ENCODE measurements around the gene VPS4A.

Gene VPS4A

DNA sequence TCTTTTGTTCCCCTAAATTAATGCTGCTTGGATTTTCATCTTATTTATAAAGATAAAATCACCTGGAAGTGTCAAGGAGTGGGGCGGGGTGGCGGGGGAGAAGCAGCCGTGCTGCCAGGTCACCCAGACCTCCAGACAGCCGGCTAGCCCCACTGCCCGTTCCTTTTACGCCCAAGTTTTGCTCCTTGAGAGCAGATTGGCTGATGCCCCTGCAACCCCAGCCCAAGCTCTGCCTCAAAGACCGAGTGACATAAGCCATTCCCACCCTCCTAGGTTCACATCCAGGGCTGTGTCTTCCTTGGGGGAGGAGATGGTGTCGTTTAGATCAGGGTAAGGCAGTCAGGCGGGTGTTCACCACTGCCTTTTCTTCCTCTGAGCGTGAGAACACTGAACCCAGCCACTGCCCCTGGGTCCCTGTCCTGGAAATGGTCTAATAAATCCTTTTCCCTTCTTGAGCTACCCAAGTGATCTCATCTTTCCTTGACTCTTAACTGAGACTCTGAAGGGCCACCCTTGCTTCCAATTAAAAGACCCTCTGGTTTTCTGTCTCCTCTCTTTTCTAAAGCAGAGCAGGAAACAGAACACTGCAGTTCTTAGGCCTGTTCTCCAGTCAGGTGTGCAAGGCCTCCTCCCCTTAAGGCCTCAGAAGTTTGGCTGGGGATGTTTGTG lies 13.6 kb downstream of the VPS4A start:
- Mint-ChIP-seq H3K36me3 (ENCODE audit: insufficient read depth) (peaks cover 60% of the 10 kb centered on the region), H3K4me1 (ENCODE audit: low read depth in 2 of 2) (peaks cover 23 to 35% of the 10 kb centered on the region in 2 donors), H3K27ac (no peak overlapping the region), H3K9me3 (no peaks in the 10 kb centered on the region), H3K4me3 (no peak overlapping the region), H3K27me3 (no peaks in the 10 kb centered on the region)
- ATAC-seq (replicated peaks), result no peak
- no peak for DNase-seq

DNA sequence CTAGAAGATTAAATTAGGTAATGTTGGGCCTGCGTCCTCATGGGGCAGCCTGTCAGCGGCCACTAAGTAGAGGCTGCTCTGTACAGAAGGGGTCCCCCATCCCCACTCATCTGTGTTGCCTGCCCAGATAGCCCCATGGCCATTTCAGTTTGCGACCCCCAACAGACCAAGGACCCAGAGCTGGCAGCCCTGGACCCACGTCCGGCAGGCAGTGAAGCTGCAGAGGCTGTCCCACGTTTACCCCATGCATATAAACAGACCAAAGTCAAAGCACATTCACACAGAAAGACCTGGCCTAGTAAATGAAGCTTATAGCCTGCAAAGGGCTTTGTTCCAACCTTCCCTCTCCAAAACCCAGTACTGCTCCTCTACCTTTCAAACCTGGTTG lies 14.6 kb downstream of the VPS4A start:
- ATAC-seq (replicated peaks) (no peak), DNase-seq (no peak)
- H3K27ac Mint-ChIP-seq, result peak overlapping the region in 1 of 2 donors; percentile 53
- H3K36me3 Mint-ChIP-seq (ENCODE audit: insufficient read depth), result peaks cover 49% of the 10 kb centered on the region
- H3K9me3 Mint-ChIP-seq, result no peaks in the 10 kb centered on the region
- H3K27me3 Mint-ChIP-seq, result no peaks in the 10 kb centered on the region
- H3K4me3 Mint-ChIP-seq, result peak overlapping the region in 1 of 2 donors; percentile 18
- peaks cover 23 to 35% of the 10 kb centered on the region in 2 donors for H3K4me1 Mint-ChIP-seq (ENCODE audit: low read depth in 2 of 2)

DNA sequence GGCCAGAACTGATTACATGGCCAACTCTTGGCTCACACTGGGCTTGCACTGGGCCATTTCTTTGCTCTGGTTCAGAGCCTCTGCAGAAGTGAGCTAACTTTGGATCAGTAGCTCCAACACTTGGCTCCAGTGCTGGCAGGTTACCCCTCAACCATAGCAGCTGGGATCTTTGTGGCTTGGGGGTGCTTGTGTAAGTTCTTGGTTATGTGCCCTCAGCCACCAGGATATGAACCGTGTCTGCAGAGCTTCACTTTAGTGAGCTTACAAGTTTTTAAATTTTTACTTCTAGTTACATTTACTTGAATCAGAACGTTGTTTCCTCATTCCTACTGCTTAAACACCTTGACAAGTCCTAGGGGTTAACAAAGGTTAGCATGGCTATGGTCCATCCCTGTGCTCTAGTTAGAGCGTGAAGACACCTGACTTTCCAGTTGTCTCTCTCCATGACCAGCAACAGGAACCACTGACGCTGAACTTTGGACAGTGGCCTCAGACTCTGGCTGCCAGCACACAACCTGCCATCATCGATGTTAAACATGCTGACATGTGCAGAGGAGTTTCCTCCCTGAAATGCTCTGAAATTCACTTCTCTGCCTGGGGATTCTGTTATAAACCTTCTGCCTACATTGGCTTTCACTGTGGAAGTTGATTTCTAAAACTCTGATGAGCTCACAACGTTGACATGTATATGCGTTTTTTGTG lies 15.2 kb downstream of the VPS4A start:
- peak overlapping the region in 1 of 2 donors; percentile 53 for H3K27ac Mint-ChIP-seq
- peaks cover 44% of the 10 kb centered on the region for H3K36me3 Mint-ChIP-seq (ENCODE audit: insufficient read depth)
- no peaks in the 10 kb centered on the region for H3K9me3 Mint-ChIP-seq
- ATAC-seq (replicated peaks) (no peak), DNase-seq (no peak)
- peak overlapping the region in 1 of 2 donors; percentile 18 for H3K4me3 Mint-ChIP-seq
- H3K4me1 Mint-ChIP-seq (ENCODE audit: low read depth in 2 of 2), result peaks cover 24 to 35% of the 10 kb centered on the region in 2 donors
- H3K27me3 Mint-ChIP-seq, result no peaks in the 10 kb centered on the region

DNA sequence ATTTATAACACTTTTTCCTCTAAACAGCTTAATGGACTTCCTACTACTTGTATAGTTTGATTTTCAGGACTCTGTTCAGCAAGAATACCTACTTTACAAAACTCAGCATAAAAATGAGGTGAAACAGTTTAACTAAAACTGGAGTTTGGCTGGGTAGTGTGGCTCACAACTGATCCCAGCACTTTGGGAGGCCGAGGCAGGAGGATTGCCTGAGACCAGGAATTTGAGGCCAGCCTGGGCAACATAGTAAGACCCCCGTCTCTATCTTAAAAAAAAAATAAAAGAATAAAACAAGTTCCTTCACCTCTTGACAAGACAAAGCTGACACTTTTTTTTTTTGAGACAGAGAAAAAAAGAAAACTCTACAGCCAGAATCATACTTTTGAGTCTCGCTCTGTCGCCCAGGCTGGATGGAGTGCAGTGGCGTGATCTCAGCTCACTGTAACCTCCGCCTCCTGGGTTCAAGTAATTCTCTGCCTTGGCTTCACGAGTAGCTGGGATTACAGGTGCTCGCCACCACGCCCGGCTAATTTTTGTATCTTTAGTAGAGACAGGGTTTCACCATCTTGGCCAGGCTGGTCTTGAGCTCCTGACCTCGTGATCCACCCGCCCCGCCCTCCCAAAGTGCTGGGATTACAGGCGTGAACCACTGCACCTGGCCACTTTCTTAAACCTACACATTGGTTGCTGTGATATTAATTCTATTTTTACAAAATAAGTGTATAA lies 16.6 kb downstream of the VPS4A start:
- H3K4me3 Mint-ChIP-seq, result peak overlapping the region in 1 of 2 donors; percentile 77
- H3K9me3 Mint-ChIP-seq, result no peaks in the 10 kb centered on the region
- H3K4me1 Mint-ChIP-seq (ENCODE audit: low read depth in 2 of 2), result peaks cover 21 to 33% of the 10 kb centered on the region in 2 donors
- ATAC-seq (replicated peaks) (no peak), DNase-seq (no peak)
- H3K36me3 Mint-ChIP-seq (ENCODE audit: insufficient read depth), result peaks cover 50% of the 10 kb centered on the region
- peak overlapping the region in 1 of 2 donors; percentile 57 for H3K27ac Mint-ChIP-seq
- H3K27me3 Mint-ChIP-seq, result no peaks in the 10 kb centered on the region

DNA sequence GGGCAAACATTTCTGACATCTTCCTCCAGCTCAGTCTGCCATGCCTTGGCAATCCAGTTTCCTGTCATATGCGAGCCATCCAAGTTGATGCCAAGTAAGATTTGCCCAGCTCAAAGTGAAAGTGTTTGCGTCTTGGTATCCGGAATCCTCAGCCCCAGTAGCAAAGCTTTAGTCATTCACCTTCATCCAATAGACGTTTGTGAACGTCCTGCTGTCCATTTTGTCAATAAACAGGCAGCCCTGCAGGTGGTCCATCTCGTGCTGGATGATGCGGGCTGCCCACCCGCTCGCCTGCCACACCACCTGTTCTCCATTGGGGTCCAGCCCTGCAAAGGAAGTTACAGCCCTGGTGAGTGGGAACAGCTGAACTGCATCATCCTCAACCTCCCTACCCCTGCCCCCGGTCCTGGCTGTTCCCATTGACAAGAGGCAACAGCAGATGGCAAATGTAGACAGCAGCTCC lies 17.7 kb downstream of the VPS4A start:
- Mint-ChIP-seq H3K27me3 (no peaks in the 10 kb centered on the region), H3K9me3 (no peaks in the 10 kb centered on the region), H3K4me3 (peak overlapping the region; percentile 77 to 78), H3K36me3 (ENCODE audit: insufficient read depth) (peaks cover 46% of the 10 kb centered on the region), H3K27ac (peak overlapping the region in 1 of 2 donors; percentile 72), H3K4me1 (ENCODE audit: low read depth in 2 of 2) (peaks cover 21 to 35% of the 10 kb centered on the region in 2 donors)
- DNase-seq (no peak), ATAC-seq (replicated peaks) (no peak)

DNA sequence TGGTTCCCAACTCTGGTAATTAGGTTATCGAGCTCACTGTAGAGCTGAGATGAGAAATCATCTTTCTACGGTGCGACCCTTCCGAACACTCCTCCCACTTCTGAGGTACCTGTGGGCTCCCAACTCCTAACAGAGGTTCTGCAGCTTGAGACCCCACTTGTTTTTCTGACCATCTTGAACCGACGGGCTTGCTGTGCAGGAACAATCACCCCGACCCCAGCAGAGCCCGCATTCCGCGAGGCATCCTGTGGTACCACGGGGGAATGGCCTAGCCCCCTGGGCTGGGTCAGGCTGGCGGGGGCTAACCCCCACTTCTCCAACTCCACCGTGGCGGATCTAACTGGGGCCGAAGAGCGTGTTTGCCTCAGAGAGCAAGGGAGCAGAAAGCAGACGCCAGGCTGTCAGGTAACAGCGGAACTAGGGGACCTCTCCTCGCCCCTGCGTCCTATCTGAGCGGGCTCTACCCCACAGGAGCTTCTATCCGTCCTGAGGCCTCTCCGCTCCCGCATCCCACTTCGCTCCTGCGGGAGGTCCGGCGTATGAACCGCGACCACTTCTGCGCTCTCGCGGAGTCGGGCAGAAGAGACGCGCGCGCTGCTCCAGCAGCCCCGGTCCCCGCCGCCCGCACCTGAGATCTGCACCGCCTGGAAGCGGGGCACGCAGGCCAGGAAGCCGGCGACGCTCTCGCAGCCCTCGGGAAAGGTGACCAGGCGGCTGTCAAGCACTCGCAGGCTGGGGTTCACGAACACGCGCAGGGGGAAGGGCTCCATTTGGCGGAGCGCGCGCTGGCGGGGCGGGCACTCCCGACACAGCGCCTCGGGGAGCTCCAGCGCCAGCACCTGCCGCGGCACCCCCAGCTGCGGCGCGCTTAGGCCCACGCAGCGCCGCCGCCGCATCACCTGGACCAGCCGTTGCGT lies 18.5 kb downstream of the VPS4A start:
- Mint-ChIP-seq H3K9me3 (no peaks in the 10 kb centered on the region), H3K27ac (peak overlapping the region in 1 of 2 donors; percentile 72), H3K36me3 (ENCODE audit: insufficient read depth) (peaks cover 46% of the 10 kb centered on the region), H3K4me1 (ENCODE audit: low read depth in 2 of 2) (peaks cover 23 to 35% of the 10 kb centered on the region in 2 donors), H3K4me3 (peak overlapping the region; percentile 77 to 78), H3K27me3 (no peaks in the 10 kb centered on the region)
- ATAC-seq (replicated peaks), result peak; percentile 60
- DNase-seq, result peak; percentile 22 to 39 (median 33)

DNA sequence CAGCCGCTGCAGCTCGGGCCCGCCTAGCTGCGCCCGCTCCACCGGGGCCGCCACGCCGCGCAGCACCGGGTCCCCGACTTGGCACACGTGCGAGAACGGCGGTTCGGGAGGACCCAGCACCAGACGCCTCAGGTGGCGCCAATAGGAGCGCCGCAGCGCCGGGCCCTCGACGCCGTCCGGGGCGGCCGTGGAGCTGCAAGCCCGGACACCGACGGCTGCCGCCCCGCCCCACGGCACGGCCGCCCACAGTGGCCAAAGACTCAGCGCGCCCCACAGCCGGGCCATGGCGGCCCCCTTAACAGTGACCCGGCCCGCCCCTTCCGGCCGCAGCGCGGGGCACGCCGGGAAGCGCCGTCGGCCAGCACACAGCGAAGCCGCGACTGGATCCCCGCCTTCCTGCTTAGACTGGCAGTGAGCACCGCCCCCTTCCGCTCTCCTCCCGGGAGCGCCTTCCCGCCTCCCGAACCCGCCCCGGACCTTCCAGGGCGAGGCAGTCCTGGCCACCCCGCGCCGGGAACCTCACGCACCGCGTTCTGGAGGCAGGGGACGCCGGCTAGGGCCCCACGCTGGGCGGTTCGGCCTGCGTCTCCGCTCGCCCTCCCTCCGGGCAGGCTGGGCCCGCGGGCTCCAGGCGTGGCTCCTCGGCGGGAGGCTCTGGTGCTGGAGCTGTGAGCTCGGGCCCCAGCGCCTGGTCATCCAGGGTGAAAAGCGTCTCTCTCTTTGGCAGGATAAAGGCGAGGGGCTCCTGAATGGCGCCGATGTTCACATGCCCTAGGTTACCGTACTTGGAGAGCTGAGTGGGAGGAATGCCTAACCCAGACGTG lies 19.3 kb downstream of the VPS4A start, which contains the start of gene PDF:
Gene PDF, minus strand, starts transcription at position 303 of the 824 bp plus-strand sequence. Its CDS starts 18 bp downstream, at position 285.
- peaks cover 20 to 35% of the 10 kb centered on the region in 2 donors for H3K4me1 Mint-ChIP-seq (ENCODE audit: low read depth in 2 of 2)
- H3K4me3 Mint-ChIP-seq, result peak within 1 kb of the TSS; percentile 77 to 78
- H3K27ac Mint-ChIP-seq, result peak within 1 kb of the TSS; percentile 19 to 72
- DNase-seq, result peak; percentile 70 to 72 (median 71)
- H3K27me3 Mint-ChIP-seq, result no peaks in the 10 kb centered on the region
- no peaks in the 10 kb centered on the region for H3K9me3 Mint-ChIP-seq
- peaks cover 47% of the 10 kb centered on the region for H3K36me3 Mint-ChIP-seq (ENCODE audit: insufficient read depth)
- ATAC-seq (replicated peaks), result peak; percentile 94

DNA sequence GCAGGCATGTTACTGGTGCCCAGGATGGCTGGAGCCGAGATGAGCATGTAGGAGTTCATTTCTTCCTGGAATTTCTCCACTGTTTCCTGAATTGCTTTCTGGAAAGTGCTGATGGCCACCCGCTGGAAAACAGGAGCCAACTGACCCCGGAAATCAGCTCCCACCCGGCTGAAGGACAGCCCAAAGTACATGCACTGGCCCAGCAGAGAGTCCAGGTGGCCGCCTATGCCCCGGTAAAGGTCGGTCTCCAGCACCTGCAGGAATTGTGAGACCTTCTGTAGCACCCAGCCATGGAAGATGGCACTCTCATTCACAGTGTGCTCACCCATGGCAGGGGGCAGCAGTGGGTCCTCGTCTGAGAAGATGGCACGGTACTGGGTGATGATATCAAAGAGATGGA lies 23.5 kb downstream of the VPS4A start:
- Mint-ChIP-seq H3K27ac (no peak overlapping the region), H3K4me3 (no peak overlapping the region), H3K4me1 (ENCODE audit: low read depth in 2 of 2) (peaks cover 18 to 25% of the 10 kb centered on the region in 2 donors), H3K27me3 (no peaks in the 10 kb centered on the region), H3K9me3 (no peaks in the 10 kb centered on the region), H3K36me3 (ENCODE audit: insufficient read depth) (peaks cover 46% of the 10 kb centered on the region)
- DNase-seq, result no peak
- no peak for ATAC-seq (replicated peaks)

DNA sequence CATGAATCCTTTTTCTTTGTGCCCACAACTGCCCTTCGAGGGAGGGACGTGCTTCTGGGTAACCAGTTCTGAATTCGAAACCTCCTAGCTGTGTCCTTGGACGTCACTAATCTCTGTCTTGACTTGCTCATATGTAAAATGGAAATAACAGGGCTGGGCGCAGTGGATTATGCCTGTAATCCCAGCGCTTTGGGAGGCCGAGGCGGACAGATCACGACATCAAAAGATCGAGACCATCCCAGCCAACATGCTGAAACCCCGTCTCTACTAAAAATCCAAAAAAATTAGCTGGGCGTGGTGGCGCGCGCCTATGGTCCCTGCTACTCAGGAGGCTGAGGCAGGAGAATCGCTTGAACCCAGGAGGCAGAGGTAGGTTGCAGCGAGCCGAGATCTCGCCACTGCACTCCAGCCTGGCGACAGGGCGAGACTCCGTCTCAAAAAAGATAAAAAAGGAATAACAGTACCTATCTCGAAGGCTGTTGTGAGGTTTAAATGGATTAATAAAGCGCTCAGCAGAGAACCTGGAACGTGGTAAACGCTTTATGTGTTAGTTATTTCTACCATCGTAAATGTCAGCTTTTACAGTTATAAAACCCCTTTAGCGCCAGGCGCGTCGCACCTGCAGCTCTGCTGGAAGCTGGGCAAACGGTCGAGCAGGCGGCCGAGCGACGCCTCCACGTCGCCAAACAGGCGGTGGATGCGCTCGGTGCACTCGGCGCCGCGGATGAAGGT lies 27.6 kb downstream of the VPS4A start:
- peaks cover 48% of the 10 kb centered on the region for H3K36me3 Mint-ChIP-seq (ENCODE audit: insufficient read depth)
- no peak for DNase-seq
- peak overlapping the region; percentile 99 for H3K4me3 Mint-ChIP-seq
- H3K27me3 Mint-ChIP-seq, result no peaks in the 10 kb centered on the region
- H3K9me3 Mint-ChIP-seq, result no peaks in the 10 kb centered on the region
- H3K27ac Mint-ChIP-seq, result peak overlapping the region; percentile 93 to 97
- ATAC-seq (replicated peaks), result no peak
- peaks cover 32 to 38% of the 10 kb centered on the region in 2 donors for H3K4me1 Mint-ChIP-seq (ENCODE audit: low read depth in 2 of 2)

DNA sequence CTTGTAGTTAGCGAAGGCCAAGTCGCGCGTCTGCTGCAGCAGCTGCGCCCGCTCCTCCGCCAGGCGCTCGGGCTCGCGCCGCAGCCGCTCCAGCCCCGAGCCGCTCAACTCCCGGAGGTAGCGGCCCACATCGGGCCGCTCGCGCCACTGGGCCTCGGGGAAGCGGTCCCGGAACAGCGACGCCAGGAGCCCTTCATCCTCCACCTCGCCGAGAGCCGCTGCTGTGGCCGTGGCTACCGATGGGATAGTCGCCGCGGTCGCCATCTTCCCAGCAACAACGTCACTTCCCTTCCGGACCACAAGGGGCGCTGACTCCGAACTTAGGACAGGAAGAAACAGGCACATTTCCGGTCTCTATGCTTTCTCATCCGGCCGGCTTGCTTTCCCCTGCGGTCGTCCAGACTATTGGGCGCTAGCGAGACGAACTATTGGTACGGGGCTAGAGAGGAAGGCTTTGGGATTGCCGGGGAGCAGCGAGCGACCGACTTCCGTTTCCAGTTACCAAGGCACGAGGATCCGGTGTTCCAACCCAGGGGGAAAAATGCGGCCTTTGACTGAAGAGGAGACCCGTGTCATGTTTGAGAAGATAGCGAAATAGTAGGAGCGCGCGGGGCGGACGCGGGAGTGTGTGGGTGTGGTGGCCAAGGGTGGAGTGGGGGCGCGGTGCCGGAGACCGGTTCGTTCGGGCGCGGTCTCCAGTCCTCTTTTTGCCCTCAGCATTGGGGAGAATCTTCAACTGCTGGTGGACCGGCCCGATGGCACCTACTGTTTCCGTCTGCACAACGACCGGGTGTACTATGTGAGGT lies 28.3 kb downstream of the VPS4A start, which contains the start of the genes COG8 and NIP7:
Gene COG8, minus strand, starts transcription at position 276 of the 806 bp plus-strand sequence. Its CDS starts 12 bp downstream, at position 264.
Gene NIP7, plus strand, starts transcription at position 484 of the 806 bp plus-strand sequence. Its CDS starts 58 bp downstream, at position 542.
- H3K9me3 Mint-ChIP-seq, result no peaks in the 10 kb centered on the region
- H3K27me3 Mint-ChIP-seq, result no peaks in the 10 kb centered on the region
- peak; percentile 87 for ATAC-seq (replicated peaks)
- H3K27ac Mint-ChIP-seq, result peak within 1 kb of the TSS; percentile 93 to 97
- peaks cover 42% of the 10 kb centered on the region for H3K36me3 Mint-ChIP-seq (ENCODE audit: insufficient read depth)
- peak; percentile 89 to 93 (median 91) for DNase-seq
- H3K4me1 Mint-ChIP-seq (ENCODE audit: low read depth in 2 of 2), result peaks cover 29 to 38% of the 10 kb centered on the region in 2 donors
- peak within 1 kb of the TSS; percentile 99 for H3K4me3 Mint-ChIP-seq
